Measurements from ENCODE around the gene FCAR. TPM values are rescaled to one million over a fixed set of nuclear protein-coding genes. Genes with fewer than 3 reads are reported as not detected.
"Not testable (repeated sequence)": the region's sequence is repeated elsewhere in the genome, so short reads cannot be mapped to it uniquely, and the experiment has no call there.

The FCAR gene
- total RNA-seq, 1 experiment from 2014 or later, result not detected

- H3K79me2 ChIP-seq (ENCODE audit: low read length); H3K36me3 ChIP-seq (ENCODE audit: insufficient read depth, low read length); H3K4me1 ChIP-seq (ENCODE audit: low read length); H4K20me1 ChIP-seq (ENCODE audit: insufficient read depth, low read depth, low read length); H3K9ac ChIP-seq (ENCODE audit: low read length); H3K27ac ChIP-seq (ENCODE audit: low read length); H2AFZ ChIP-seq (ENCODE audit: low read length); H3K9me2 ChIP-seq (replicated peaks; ENCODE audit: insufficient read depth, low read length); H3K4me2 ChIP-seq (ENCODE audit: low read depth, low read length, poor library complexity, severe bottlenecking); DNase-seq; H3K9me3 ChIP-seq (ENCODE audit: low read length); H3K4me3 ChIP-seq (ENCODE audit: low read length); H3K27me3 ChIP-seq (ENCODE audit: low read length): not testable (repeated sequence)
These were observed 25.6 kb downstream of the FCAR start for GRCh38 chr19:54899646-54900045.

GRCh38 chr19:54901153-54901552 lies 27.1 kb downstream of the FCAR start:
- H3K4me3 ChIP-seq (ENCODE audit: low read length), result not testable (repeated sequence)

DNA sequence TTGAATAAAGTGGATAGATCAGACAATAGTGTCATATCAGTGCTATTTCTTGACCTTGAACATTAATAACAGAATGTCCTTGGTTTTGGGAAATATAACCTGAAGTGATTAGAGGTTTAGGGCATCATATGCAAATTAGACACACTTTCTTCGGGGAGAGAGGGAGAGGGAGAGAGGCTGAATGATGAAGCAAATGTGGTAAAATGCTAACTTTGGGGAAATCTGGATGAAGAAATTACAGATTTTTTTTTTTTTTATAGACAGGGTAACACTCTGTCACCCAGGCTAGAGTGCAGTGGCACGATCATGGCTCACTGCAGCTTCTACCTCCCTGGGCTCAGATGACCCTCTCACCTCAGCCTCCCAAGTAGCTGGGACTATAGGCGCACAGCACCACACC lies 28.0 kb downstream of the FCAR start:
- Histone ChIP-seq H3K79me2 (ENCODE audit: low read length) (no peaks in the 10 kb centered on the region), H3K4me1 (ENCODE audit: low read length) (no peaks in the 10 kb centered on the region), H3K36me3 (ENCODE audit: insufficient read depth, low read length) (no peaks in the 10 kb centered on the region), H3K27ac (ENCODE audit: low read length) (no peak overlapping the region), H3K4me3 (ENCODE audit: low read length) (no peak overlapping the region), H3K9me2 (replicated peaks; ENCODE audit: insufficient read depth, low read length) (no peaks in the 10 kb centered on the region), H3K4me2 (ENCODE audit: low read depth, low read length, poor library complexity, severe bottlenecking) (no peak overlapping the region), H4K20me1 (ENCODE audit: insufficient read depth, low read depth, low read length) (no peaks in the 10 kb centered on the region), H2AFZ (ENCODE audit: low read length) (no peak overlapping the region), H3K9ac (ENCODE audit: low read length) (no peak overlapping the region), H3K9me3 (ENCODE audit: low read length) (no peaks in the 10 kb centered on the region), H3K27me3 (ENCODE audit: low read length) (no peaks in the 10 kb centered on the region)
- DNase-seq, result no peak

More at GRCh38 chr19:54901153-54901552, 27.1 kb downstream of the FCAR start:
- H3K4me2 ChIP-seq (ENCODE audit: low read depth, low read length, poor library complexity, severe bottlenecking); H3K36me3 ChIP-seq (ENCODE audit: insufficient read depth, low read length); H2AFZ ChIP-seq (ENCODE audit: low read length); H3K27ac ChIP-seq (ENCODE audit: low read length); H4K20me1 ChIP-seq (ENCODE audit: insufficient read depth, low read depth, low read length); DNase-seq; H3K9me2 ChIP-seq (replicated peaks; ENCODE audit: insufficient read depth, low read length); H3K9me3 ChIP-seq (ENCODE audit: low read length); H3K9ac ChIP-seq (ENCODE audit: low read length); H3K4me1 ChIP-seq (ENCODE audit: low read length); H3K79me2 ChIP-seq (ENCODE audit: low read length); H3K27me3 ChIP-seq (ENCODE audit: low read length): not testable (repeated sequence)

- Histone ChIP-seq H3K27me3 (ENCODE audit: low read length) (no peaks in the 10 kb centered on the region), H3K79me2 (ENCODE audit: low read length) (no peaks in the 10 kb centered on the region), H3K4me1 (ENCODE audit: low read length) (no peaks in the 10 kb centered on the region), H3K9me3 (ENCODE audit: low read length) (no peaks in the 10 kb centered on the region), H3K36me3 (ENCODE audit: insufficient read depth, low read length) (no peaks in the 10 kb centered on the region), H3K9ac (ENCODE audit: low read length) (no peak overlapping the region), H3K27ac (ENCODE audit: low read length) (no peak overlapping the region), H2AFZ (ENCODE audit: low read length) (no peak overlapping the region), H3K9me2 (replicated peaks; ENCODE audit: insufficient read depth, low read length) (no peaks in the 10 kb centered on the region), H4K20me1 (ENCODE audit: insufficient read depth, low read depth, low read length) (no peaks in the 10 kb centered on the region), H3K4me3 (ENCODE audit: low read length) (no peak overlapping the region), H3K4me2 (ENCODE audit: low read depth, low read length, poor library complexity, severe bottlenecking) (no peak overlapping the region)
- DNase-seq, result no peak
These were observed 29.3 kb downstream of the FCAR start for GRCh38 chr19:54903303-54903702.

- DNase-seq; H3K4me2 ChIP-seq (ENCODE audit: low read depth, low read length, poor library complexity, severe bottlenecking); H3K4me1 ChIP-seq (ENCODE audit: low read length); H3K9me3 ChIP-seq (ENCODE audit: low read length); H3K36me3 ChIP-seq (ENCODE audit: insufficient read depth, low read length); H3K9me2 ChIP-seq (replicated peaks; ENCODE audit: insufficient read depth, low read length); H3K9ac ChIP-seq (ENCODE audit: low read length); H4K20me1 ChIP-seq (ENCODE audit: insufficient read depth, low read depth, low read length); H3K4me3 ChIP-seq (ENCODE audit: low read length); H2AFZ ChIP-seq (ENCODE audit: low read length); H3K79me2 ChIP-seq (ENCODE audit: low read length); H3K27ac ChIP-seq (ENCODE audit: low read length); H3K27me3 ChIP-seq (ENCODE audit: low read length): not testable (repeated sequence)
These were observed 30.2 kb downstream of the FCAR start for GRCh38 chr19:54904261-54904660.

DNA sequence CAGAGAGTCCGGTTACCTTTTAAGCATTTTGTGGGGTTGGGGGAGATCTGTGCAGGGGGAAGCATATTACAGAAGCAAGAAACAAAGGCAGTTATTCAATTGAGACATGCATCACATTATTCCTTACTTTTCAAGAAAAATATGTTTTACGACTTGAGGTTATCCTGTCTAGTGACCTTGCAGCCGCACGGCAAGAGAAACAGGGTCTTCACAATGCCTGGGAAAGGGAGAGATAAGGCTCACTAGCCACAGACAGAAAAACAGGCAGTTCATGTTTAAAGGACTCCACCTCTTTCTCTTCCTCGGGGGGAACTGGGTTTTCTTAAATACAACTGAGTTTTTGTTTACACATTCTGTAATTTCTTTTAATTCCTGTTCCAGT lies 31.4 kb downstream of the FCAR start:
- Histone ChIP-seq H3K4me2 (ENCODE audit: low read depth, low read length, poor library complexity, severe bottlenecking) (no peak overlapping the region), H2AFZ (ENCODE audit: low read length) (no peak overlapping the region), H3K79me2 (ENCODE audit: low read length) (no peaks in the 10 kb centered on the region), H3K4me3 (ENCODE audit: low read length) (no peak overlapping the region), H4K20me1 (ENCODE audit: insufficient read depth, low read depth, low read length) (no peaks in the 10 kb centered on the region), H3K9me2 (replicated peaks; ENCODE audit: insufficient read depth, low read length) (no peaks in the 10 kb centered on the region), H3K9ac (ENCODE audit: low read length) (no peak overlapping the region), H3K9me3 (ENCODE audit: low read length) (no peaks in the 10 kb centered on the region), H3K4me1 (ENCODE audit: low read length) (no peaks in the 10 kb centered on the region), H3K27ac (ENCODE audit: low read length) (no peak overlapping the region), H3K27me3 (ENCODE audit: low read length) (no peaks in the 10 kb centered on the region), H3K36me3 (ENCODE audit: insufficient read depth, low read length) (no peaks in the 10 kb centered on the region)
- no peak for DNase-seq

- H3K4me3 ChIP-seq (ENCODE audit: low read length), result no peak within 1 kb of the TSS
- no peak within 1 kb of the TSS for H3K27ac ChIP-seq (ENCODE audit: low read length)
- H3K36me3 ChIP-seq (ENCODE audit: insufficient read depth, low read length), result no peaks in the 10 kb centered on the region
- no peaks in the 10 kb centered on the region for H3K9me3 ChIP-seq (ENCODE audit: low read length)
- no peaks in the 10 kb centered on the region for H3K79me2 ChIP-seq (ENCODE audit: low read length)
- H3K9me2 ChIP-seq (replicated peaks; ENCODE audit: insufficient read depth, low read length), result no peaks in the 10 kb centered on the region
- H3K9ac ChIP-seq (ENCODE audit: low read length), result no peak within 1 kb of the TSS
- H3K4me1 ChIP-seq (ENCODE audit: low read length), result no peaks in the 10 kb centered on the region
- H4K20me1 ChIP-seq (ENCODE audit: insufficient read depth, low read depth, low read length), result no peaks in the 10 kb centered on the region
- peak within 1 kb of the TSS; percentile 5; the same call in 1 of the 2 replicates for H2AFZ ChIP-seq (ENCODE audit: low read length)
- no peaks in the 10 kb centered on the region for H3K27me3 ChIP-seq (ENCODE audit: low read length)
- no peak within 1 kb of the TSS for H3K4me2 ChIP-seq (ENCODE audit: low read depth, low read length, poor library complexity, severe bottlenecking)
- no peak for DNase-seq
These were observed 31.9 kb downstream of the FCAR start, which contains the start of gene NCR1 for GRCh38 chr19:54905803-54906511. TSS of gene NCR1 (plus strand) at chr19:54906148. CDS start at chr19:54906188, 40 bp downstream.

DNA sequence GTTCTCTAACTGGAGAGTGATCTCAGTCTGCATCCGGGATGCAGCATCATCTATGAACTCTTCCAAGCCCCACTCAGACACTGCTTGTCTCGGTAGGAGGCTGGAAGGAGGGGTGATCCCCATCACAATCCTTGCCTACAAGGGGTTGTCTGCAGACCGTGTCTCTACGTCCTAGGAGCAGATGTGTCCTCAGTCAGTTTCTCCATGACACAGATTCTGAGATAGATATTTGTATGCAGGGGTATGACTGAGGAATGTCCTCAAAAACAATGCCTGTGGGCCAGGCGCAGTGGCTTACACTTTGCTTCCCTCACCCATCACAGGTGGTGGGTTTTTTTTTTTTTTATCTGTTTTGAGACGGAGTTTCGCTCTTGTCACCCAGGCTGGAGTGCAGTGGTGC lies 32.8 kb downstream of the FCAR start:
- Histone ChIP-seq H3K36me3 (ENCODE audit: insufficient read depth, low read length) (no peaks in the 10 kb centered on the region), H3K27ac (ENCODE audit: low read length) (no peak overlapping the region), H3K9me3 (ENCODE audit: low read length) (no peaks in the 10 kb centered on the region), H3K4me1 (ENCODE audit: low read length) (no peaks in the 10 kb centered on the region), H3K9ac (ENCODE audit: low read length) (no peak overlapping the region), H3K79me2 (ENCODE audit: low read length) (no peaks in the 10 kb centered on the region), H2AFZ (ENCODE audit: low read length) (no peak overlapping the region), H3K9me2 (replicated peaks; ENCODE audit: insufficient read depth, low read length) (no peaks in the 10 kb centered on the region), H3K4me3 (ENCODE audit: low read length) (no peak overlapping the region), H4K20me1 (ENCODE audit: insufficient read depth, low read depth, low read length) (no peaks in the 10 kb centered on the region), H3K4me2 (ENCODE audit: low read depth, low read length, poor library complexity, severe bottlenecking) (no peak overlapping the region), H3K27me3 (ENCODE audit: low read length) (no peaks in the 10 kb centered on the region)
- DNase-seq, result no peak

Measured in Karpas-422 (cell line).